K562 (cell line): ENCODE results near the gene SDHAF4. TPM values are rescaled to one million over a fixed set of nuclear protein-coding genes. Genes with fewer than 3 reads are reported as not detected.
A peak's percentile ranks its signal among the peaks of the same experiment; 100 is the strongest.

Experiments used
- ARHGAP35 ChIP-seq: fragments of 450-650 bp; IDR thresholded peaks from 2 replicates; pipeline ENCODE4 v1.6.1; 2018; ENCODE audit not compliant: partially characterized antibody
- CHAMP1 ChIP-seq: fragments of 450-650 bp; IDR thresholded peaks from 2 replicates; pipeline ENCODE4 v1.6.1; 2016; ENCODE audit warnings: mild to moderate bottlenecking
- HEY1 ChIP-seq: fragments of 250-450 bp; sonication (Bioruptor Pico); IDR thresholded peaks from 2 replicates; pipeline ENCODE4 v1.5.0; 2020; ENCODE audit warnings: mild to moderate bottlenecking, moderate library complexity, borderline replicate concordance
- HNRNPUL1 ChIP-seq: fragments of 200-400 bp; formaldehyde crosslinking; IDR thresholded peaks from 2 replicates; pipeline ENCODE4 v1.6.1; 2017; ENCODE audit warnings: low read length
- NFIC ChIP-seq: fragments of 450-650 bp; IDR thresholded peaks from 2 replicates; pipeline ENCODE4 v1.6.1; 2017; ENCODE audit warnings: mild to moderate bottlenecking, inconsistent platforms
- PHB2 ChIP-seq: fragments of 450-650 bp; IDR thresholded peaks from 2 replicates; pipeline ENCODE4 v1.6.1; 2017; ENCODE audit warnings: low read depth
- PHTF2 ChIP-seq: fragments of 250-450 bp; sonication (Bioruptor Pico); IDR thresholded peaks from 2 replicates; pipeline ENCODE4 v1.5.0; 2021; ENCODE audit warnings: mild to moderate bottlenecking
- RREB1 ChIP-seq: fragments of 250-450 bp; sonication (Bioruptor Pico); IDR thresholded peaks from 2 replicates; pipeline ENCODE4 v1.4.0; 2020
- UBTF ChIP-seq, 2 experiments: IDR thresholded peaks; 2 replicates each; pipeline ENCODE4 v1.6.1; 2012; ENCODE audit warnings: improper control_type of control experiment in 2 of 2, low read depth in 2 of 2, low read length in 2 of 2, borderline replicate concordance in 1 of 2
- ZBTB33 ChIP-seq: sonication (generic); formaldehyde crosslinking; IDR thresholded peaks from 2 replicates; pipeline ENCODE4 v1.8.1; 2023; ENCODE audit warnings: mild to moderate bottlenecking, missing genetic modification reagents
- ZNF507 ChIP-seq: conservative IDR thresholded peaks from 2 replicates; pipeline ENCODE4 v1.6.1; 2017; ENCODE audit warnings: missing genetic modification characterization, missing compliant biosample characterization
- polyA plus RNA-seq, 8 experiments: library from polyadenylated mRNA; depleted of rRNA in 4 of 8; stranded (reverse) in 5 of 8; unstranded in 3 of 8; fragments of >200 nt; fragmentation: Nextera tagmentation in 2 of 8; fragmentation: Illumina TruSeq in 1 of 8; extraction: Ambion mirVana in 2 of 8; extraction: Trizol in 1 of 8; gene quantifications; 2 replicates each; pipeline versions ENCODE4 v1.2.1 to v1.2.3, GENCODE V29; 2011 to 2014; ENCODE audit warnings: inconsistent platforms in 1 of 8, missing spikeins in 1 of 8
- total RNA-seq, 7 experiments: library from RNA; depleted of rRNA in 6 of 7; stranded (reverse); fragments of >200 nt in 6 of 7; fragmentation: Illumina TruSeq in 2 of 7; extraction: Trizol in 2 of 7; gene quantifications; 2 replicates each; pipeline versions ENCODE4 v1.2.1 to v1.2.3, GENCODE V29; 2011 to 2021; ENCODE audit warnings: low replicate concordance in 1 of 7
- TF ChIP-seq, protein P1 (sequence below): IDR thresholded peaks from 2 replicates; pipeline ENCODE4 v1.6.1; 2012; ENCODE audit warnings: low read depth, low read length, improper control_type of control experiment, borderline replicate concordance

The SDHAF4 gene
- total and polyA plus RNA-seq, 9 of the 15 experiments (the other 6 are each of a cell fraction or from before 2014, with no cell fraction given), result 3.5 to 12.0 (median 6.2) TPM

- TF ChIP-seq RREB1 (CRISPR knock-in tag) (no peak), ZNF507 (tag) (no peak), PHB2 (no peak), HNRNPUL1 (no peak), UBTF (IDR thresholded peaks at IDR 0.05; ENCODE audit: borderline replicate concordance in 1 of 2, low read depth in 2 of 2, low read length in 2 of 2) (peak in 1 of 2 experiments; percentile 35; a peak in 1 of 4 replicates), HEY1 (CRISPR knock-in tag) (no peak), NFIC (0 out of 2 replicates have a peak, but pooled peaks have one; percentile 14), ZBTB33 (CRISPR knock-in tag) (peak; percentile 73), CHAMP1 (no peak), ARHGAP35 (no peak), PHTF2 (CRISPR knock-in tag) (no peak)
- TF ChIP-seq, protein P1, sequence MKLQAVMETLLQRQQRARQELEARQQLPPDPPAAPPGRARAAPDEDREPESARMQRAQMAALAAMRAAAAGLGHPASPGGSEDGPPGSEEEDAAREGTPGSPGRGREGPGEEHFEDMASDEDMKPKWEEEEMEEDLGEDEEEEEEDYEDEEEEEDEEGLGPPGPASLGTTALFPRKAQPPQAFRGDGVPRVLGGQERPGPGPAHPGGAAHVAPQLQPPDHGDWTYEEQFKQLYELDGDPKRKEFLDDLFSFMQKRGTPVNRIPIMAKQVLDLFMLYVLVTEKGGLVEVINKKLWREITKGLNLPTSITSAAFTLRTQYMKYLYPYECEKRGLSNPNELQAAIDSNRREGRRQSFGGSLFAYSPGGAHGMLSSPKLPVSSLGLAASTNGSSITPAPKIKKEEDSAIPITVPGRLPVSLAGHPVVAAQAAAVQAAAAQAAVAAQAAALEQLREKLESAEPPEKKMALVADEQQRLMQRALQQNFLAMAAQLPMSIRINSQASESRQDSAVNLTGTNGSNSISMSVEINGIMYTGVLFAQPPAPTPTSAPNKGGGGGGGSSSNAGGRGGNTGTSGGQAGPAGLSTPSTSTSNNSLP, result no peak
Observed at GRCh38 chr6:70566751-70567382, at the start of gene SDHAF4 (continued).
